Neutrophil (primary cell): ENCODE measurements around the gene CD163.
"Not testable (repeated sequence)": the region's sequence is repeated elsewhere in the genome, so short reads cannot be mapped to it uniquely, and the experiment has no call there.

ENCODE experiments used
- H3K27ac ChIP-seq: fragments of 200-600 bp; sonication (generic); 2 replicates; pipeline ENCODE4 v1.5.1; 2016; ENCODE audit warnings: mild to moderate bottlenecking, moderate library complexity
- H3K27me3 ChIP-seq: fragments of 200-600 bp; sonication (generic); 2 replicates; pipeline ENCODE4 v1.6.0; 2016; ENCODE audit warnings: mild to moderate bottlenecking
- H3K36me3 ChIP-seq: fragments of 200-600 bp; sonication (generic); 2 replicates; pipeline ENCODE4 v1.5.1; 2017
- H3K4me1 ChIP-seq, 2 experiments: fragments of 200-600 bp in 1 of 2; sonication (generic) in 1 of 2; 1 replicate in 1 of 2; 2 replicates in 1 of 2; pipeline versions ENCODE4 v1.5.1 to v1.6.1; 2013 to 2016; ENCODE audit warnings: low read depth in 1 of 2, low read length in 1 of 2, mild to moderate bottlenecking in 1 of 2, moderate library complexity in 1 of 2; ENCODE audit not compliant: control insufficient read depth in 1 of 2, insufficient read depth in 1 of 2
- H3K4me3 ChIP-seq, 2 experiments: fragments of 200-600 bp in 1 of 2; sonication (generic) in 1 of 2; 1 replicate in 1 of 2; 2 replicates in 1 of 2; pipeline ENCODE4 v1.5.1; 2013 to 2016; ENCODE audit warnings: low read depth in 1 of 2, low read length in 1 of 2, mild to moderate bottlenecking in 1 of 2, moderate library complexity in 1 of 2
- H3K9me3 ChIP-seq: fragments of 200-600 bp; sonication (generic); 2 replicates; pipeline ENCODE4 v1.5.1; 2016
- CTCF ChIP-seq: fragments of 200-600 bp; sonication (generic); IDR thresholded peaks from 2 replicates; pipeline ENCODE4 v1.5.1; 2016; ENCODE audit warnings: antibody characterized with exemption

The CD163 gene

DNA sequence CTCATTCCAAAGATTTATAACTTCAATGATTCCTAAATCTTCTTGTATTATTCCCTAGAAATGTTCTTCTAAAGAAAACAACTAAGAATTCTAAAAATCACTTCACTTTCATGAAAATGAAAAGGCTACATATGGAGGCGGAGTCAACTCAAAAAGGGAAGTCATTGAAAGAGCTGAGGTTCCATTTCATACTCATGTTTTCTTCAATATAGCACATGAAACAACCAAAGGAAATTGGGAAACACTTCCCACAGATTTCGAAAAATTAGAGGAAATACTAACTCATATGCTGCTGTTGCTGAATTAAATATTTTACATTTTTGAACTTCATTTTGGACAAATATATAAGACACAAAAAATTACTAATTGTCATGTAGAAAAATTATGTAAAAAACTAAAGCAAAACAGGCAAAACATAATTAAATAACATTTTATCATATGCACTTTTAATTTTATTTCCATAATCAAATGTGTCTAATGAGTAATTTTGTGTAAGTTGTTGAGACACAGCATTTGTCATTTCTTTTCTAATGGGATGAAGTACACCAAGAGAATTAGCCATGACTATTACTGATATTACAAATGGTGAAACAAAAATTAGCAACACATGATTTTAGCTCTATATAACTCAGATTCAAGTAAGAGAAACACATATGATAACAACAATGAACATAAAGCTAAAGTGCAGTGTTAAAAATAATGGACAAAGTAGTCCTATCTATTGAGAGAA lies at the start of gene CD163:
Gene CD163 (minus strand): TSS at position 92 of the 730 bp plus-strand sequence. CDS start 87 bp downstream, at position 5.
- Histone ChIP-seq H3K27me3 (peaks cover 41% of the 10 kb centered on the region), H3K9me3 (no peaks in the 10 kb centered on the region), H3K27ac (peak within 1 kb of the TSS; percentile 54), H3K4me1 (peaks cover 21 to 26% of the 10 kb centered on the region in 2 experiments), H3K4me3 (peak within 1 kb of the TSS in 1 of 2 experiments; percentile 8), H3K36me3 (no peaks in the 10 kb centered on the region)
- TF ChIP-seq CTCF = no peak

DNA sequence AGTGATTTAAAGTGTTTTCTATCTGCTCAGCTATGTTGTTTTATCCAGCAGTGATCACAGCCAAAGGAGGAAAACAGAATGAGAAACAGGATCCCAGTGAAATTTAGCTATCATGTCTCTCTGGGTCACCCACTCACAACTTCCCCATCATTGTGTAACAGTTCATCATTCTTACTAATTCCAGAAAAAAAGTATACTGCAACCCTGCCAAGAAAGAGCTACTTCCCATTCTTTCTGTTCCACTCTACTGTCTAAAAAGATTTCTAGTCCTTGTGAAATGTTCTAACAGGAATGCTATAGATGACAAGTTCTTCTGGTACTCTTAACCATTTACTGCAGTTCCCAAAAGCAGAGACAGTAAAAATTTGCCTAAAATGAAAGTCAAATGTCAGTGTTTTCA lies 39.2 kb upstream of the CD163 start:
- peaks cover 14 to 17% of the 10 kb centered on the region in 2 experiments for H3K4me1 ChIP-seq
- H3K9me3 ChIP-seq = no peaks in the 10 kb centered on the region
- TF ChIP-seq CTCF = no peak
- no peaks in the 10 kb centered on the region for H3K36me3 ChIP-seq
- no peak overlapping the region for H3K4me3 ChIP-seq
- no peaks in the 10 kb centered on the region for H3K27me3 ChIP-seq
- peak overlapping the region; percentile 60 for H3K27ac ChIP-seq

DNA sequence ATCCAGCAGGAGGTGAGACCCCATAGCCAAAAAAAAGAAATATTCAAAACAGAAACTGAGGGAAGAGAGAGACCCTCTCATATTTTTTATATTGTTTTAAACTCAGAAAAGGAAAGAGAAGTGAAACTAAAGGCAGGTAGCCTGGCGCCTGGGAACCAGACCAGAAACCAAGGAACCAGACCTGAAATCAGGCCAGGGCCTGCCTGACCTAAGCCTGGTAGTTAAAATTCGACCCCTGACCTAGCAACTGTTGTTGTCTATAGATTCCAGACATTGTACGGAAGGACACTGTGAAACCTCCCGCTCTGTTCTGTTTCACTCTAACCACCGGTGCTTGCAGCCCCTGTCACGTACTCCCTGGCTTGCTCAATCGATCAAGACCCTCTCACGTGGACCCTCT lies 38.5 kb upstream of the CD163 start:
- no peaks in the 10 kb centered on the region for H3K27me3 ChIP-seq

GRCh38 chr12:7514416-7514815 lies 10.8 kb upstream of the CD163 start:
- H3K27me3 ChIP-seq = no peaks in the 10 kb centered on the region
- TF ChIP-seq CTCF = no peak
- H3K4me3 ChIP-seq = no peak overlapping the region
- no peak overlapping the region for H3K27ac ChIP-seq
- no peaks in the 10 kb centered on the region for H3K36me3 ChIP-seq
- no peaks in the 10 kb centered on the region for H3K9me3 ChIP-seq
- no peaks in the 10 kb centered on the region for H3K4me1 ChIP-seq

More for the DNA sequence above, 38.5 kb upstream of the CD163 start:
- Histone ChIP-seq H3K9me3 (no peaks in the 10 kb centered on the region), H3K4me1 (peaks cover 14 to 17% of the 10 kb centered on the region in 2 experiments), H3K27ac (no peak overlapping the region), H3K36me3 (no peaks in the 10 kb centered on the region), H3K4me3 (no peak overlapping the region)
- no peak for TF ChIP-seq CTCF

DNA sequence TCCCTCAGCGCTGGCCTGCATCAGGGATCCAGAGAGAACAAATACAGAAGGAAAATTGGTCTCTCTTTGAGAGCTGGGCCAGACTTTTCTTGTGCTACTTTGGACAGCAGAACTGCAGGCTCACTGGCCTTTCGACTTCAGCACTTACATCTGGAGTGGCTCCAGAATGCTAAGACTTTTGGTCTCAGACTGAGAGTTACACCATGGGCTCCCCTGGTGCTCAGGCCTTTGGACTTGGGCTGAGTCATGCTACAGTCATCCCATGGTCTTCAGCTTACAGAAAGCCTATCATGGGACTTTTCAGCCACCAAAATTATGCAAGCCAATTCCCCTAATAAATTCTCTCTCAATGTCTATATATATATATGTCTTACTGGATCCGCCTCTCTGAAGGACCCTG lies 9.0 kb upstream of the CD163 start:
- Histone ChIP-seq H3K27me3 (no peaks in the 10 kb centered on the region), H3K9me3 (no peaks in the 10 kb centered on the region), H3K27ac (no peak overlapping the region), H3K4me1 (no peaks in the 10 kb centered on the region), H3K4me3 (no peak overlapping the region), H3K36me3 (no peaks in the 10 kb centered on the region)
- no peak for TF ChIP-seq CTCF

DNA sequence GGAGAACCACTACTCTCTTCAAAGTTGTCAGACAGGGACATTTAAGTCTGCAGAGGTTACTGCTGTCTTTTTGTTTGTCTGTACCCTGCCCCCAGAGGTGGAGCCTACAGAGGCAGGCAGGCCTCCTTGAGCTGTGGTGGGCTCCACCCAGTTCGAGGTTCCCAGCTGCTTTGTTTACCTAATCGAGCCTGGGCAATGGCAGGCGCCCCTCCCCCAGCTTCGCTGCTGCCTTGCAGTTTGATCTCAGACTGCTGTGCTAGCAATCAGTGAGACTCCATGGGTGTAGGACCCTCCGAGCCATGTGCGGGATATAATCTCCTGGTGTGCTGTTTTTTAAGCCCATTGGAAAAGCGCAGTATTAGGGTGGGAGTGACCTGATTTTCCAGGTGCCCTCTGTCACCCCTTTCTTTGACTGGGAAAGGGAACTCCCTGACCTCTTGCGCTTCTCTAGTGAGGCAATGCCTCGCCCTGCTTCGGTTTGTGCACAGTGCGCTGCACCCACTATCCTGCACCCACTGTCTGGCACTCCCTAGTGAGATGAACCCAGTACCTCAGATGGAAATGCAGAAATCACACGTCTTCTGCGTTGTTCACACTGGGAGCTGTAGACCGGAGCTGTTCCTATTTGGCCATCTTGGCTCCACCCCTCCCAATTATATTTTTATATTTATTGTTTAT lies 6.4 kb upstream of the CD163 start:
- not testable (repeated sequence) for H3K36me3 ChIP-seq, H3K9me3 ChIP-seq, H3K27me3 ChIP-seq, H3K4me1 ChIP-seq, H3K4me3 ChIP-seq, H3K27ac ChIP-seq
